Breast epithelium (tissue), 3 donors: ENCODE data around the gene MBIP.

Experiments
- POLR2A ChIP-seq: fragments of 450-650 bp; IDR thresholded peaks from one replicate; pipeline ENCODE4 v1.6.1; 2016; ENCODE audit warnings: antibody characterized with exemption, mild to moderate bottlenecking, moderate library complexity
- POLR2AphosphoS5 ChIP-seq, 3 donors: sonication (generic); formaldehyde crosslinking; IDR thresholded peaks; one replicate each; pipeline ENCODE4 v1.6.1; 2017; ENCODE audit warnings: antibody characterized with exemption in 3 of 3
- TF ChIP-seq, protein P1 (sequence below), 3 donors: fragments of 450-650 bp; IDR thresholded peaks; one replicate each; pipeline ENCODE4 v1.5.1; 2016 to 2017; ENCODE audit warnings: antibody characterized with exemption in 3 of 3, mild to moderate bottlenecking in 3 of 3, moderate library complexity in 3 of 3

GRCh38 chr14:36279306-36280190 lies 40.9 kb downstream of the MBIP start:
- TF ChIP-seq POLR2A (no peak), POLR2AphosphoS5 (IDR thresholded peaks at IDR 0.05) (no peak)
- TF ChIP-seq, protein P1, sequence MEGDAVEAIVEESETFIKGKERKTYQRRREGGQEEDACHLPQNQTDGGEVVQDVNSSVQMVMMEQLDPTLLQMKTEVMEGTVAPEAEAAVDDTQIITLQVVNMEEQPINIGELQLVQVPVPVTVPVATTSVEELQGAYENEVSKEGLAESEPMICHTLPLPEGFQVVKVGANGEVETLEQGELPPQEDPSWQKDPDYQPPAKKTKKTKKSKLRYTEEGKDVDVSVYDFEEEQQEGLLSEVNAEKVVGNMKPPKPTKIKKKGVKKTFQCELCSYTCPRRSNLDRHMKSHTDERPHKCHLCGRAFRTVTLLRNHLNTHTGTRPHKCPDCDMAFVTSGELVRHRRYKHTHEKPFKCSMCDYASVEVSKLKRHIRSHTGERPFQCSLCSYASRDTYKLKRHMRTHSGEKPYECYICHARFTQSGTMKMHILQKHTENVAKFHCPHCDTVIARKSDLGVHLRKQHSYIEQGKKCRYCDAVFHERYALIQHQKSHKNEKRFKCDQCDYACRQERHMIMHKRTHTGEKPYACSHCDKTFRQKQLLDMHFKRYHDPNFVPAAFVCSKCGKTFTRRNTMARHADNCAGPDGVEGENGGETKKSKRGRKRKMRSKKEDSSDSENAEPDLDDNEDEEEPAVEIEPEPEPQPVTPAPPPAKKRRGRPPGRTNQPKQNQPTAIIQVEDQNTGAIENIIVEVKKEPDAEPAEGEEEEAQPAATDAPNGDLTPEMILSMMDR (IDR thresholded peaks at IDR 0.05), result no peak
